Liver (tissue), 9 donors: ENCODE data around the gene CSF2. TPM values are rescaled to one million over a fixed set of nuclear protein-coding genes. Genes with fewer than 3 reads are reported as not detected.

Source experiments
- DNase-seq: peaks from one replicate; pipeline ENCODE4 v3.0.0-alpha.2; 2017; ENCODE audit warnings: low spot score
- H3K27ac ChIP-seq, 2 donors: one replicate each; pipeline ENCODE4 v1.7.0; 2013; ENCODE audit warnings: inconsistent platforms in 2 of 2, low read length in 2 of 2, control low read depth in 1 of 2, low read depth in 1 of 2, mild to moderate bottlenecking in 1 of 2
- H3K27me3 ChIP-seq, 4 donors: one replicate each; pipeline versions ENCODE4 v1.6.1 to v1.7.0; 2013; ENCODE audit warnings: low read length in 3 of 4, inconsistent platforms in 1 of 4, mild to moderate bottlenecking in 1 of 4, moderate library complexity in 1 of 4; ENCODE audit not compliant: control insufficient read depth in 4 of 4, insufficient read depth in 4 of 4
- H3K36me3 ChIP-seq, 4 donors: one replicate each; pipeline versions ENCODE4 v1.6.1 to v1.7.0; 2013; ENCODE audit warnings: low read length in 3 of 4, mild to moderate bottlenecking in 3 of 4, low read depth in 1 of 4, moderate library complexity in 1 of 4; ENCODE audit not compliant: control insufficient read depth in 4 of 4, insufficient read depth in 3 of 4
- H3K4me1 ChIP-seq, 4 donors: one replicate each; pipeline versions ENCODE4 v1.6.1 to v1.7.0; 2013; ENCODE audit warnings: low read length in 3 of 4, mild to moderate bottlenecking in 3 of 4, moderate library complexity in 1 of 4; ENCODE audit not compliant: control insufficient read depth in 4 of 4, insufficient read depth in 4 of 4
- H3K4me3 ChIP-seq, 3 donors: one replicate each; pipeline versions ENCODE4 v1.6.1 to v1.7.0; 2013; ENCODE audit warnings: low read length in 3 of 3, control low read depth in 1 of 3, low read depth in 1 of 3, mild to moderate bottlenecking in 1 of 3
- H3K9ac ChIP-seq, 2 donors: one replicate each; pipeline ENCODE4 v1.7.0; 2013; ENCODE audit warnings: low read length in 2 of 2, mild to moderate bottlenecking in 2 of 2, moderate library complexity in 2 of 2, control low read depth in 1 of 2, low read depth in 1 of 2
- H3K9me3 ChIP-seq, 4 donors: one replicate each; pipeline versions ENCODE4 v1.6.1 to v1.7.0; 2013; ENCODE audit warnings: low read length in 3 of 4; ENCODE audit not compliant: control insufficient read depth in 4 of 4
- ATF3 ChIP-seq: IDR thresholded peaks from 2 replicates; pipeline ENCODE4 v1.6.1; 2016; ENCODE audit warnings: antibody characterized with exemption
- CTCF ChIP-seq: fragments of 150-350 bp; IDR thresholded peaks from 2 replicates; pipeline ENCODE4 v1.5.1; 2017; ENCODE audit warnings: improper control_type of control experiment, low read depth, low read length; ENCODE audit not compliant: missing input control
- EGR1 ChIP-seq, 2 donors: IDR thresholded peaks; 2 replicates each; pipeline ENCODE4 v1.6.1; 2016 to 2018; ENCODE audit warnings: antibody characterized with exemption in 2 of 2, low read depth in 2 of 2
- FOXA1 ChIP-seq: IDR thresholded peaks from 2 replicates; pipeline ENCODE4 v1.6.1; 2016; ENCODE audit warnings: antibody characterized with exemption
- FOXA2 ChIP-seq: IDR thresholded peaks from 2 replicates; pipeline ENCODE4 v1.6.1; 2016; ENCODE audit warnings: antibody characterized with exemption
- GABPA ChIP-seq, 2 donors: IDR thresholded peaks in 1 of 2; conservative IDR thresholded peaks in 1 of 2; 2 replicates each; pipeline ENCODE4 v1.6.1; 2016; ENCODE audit warnings: antibody characterized with exemption in 2 of 2, mild to moderate bottlenecking in 1 of 2, moderate library complexity in 1 of 2
- HNF4A ChIP-seq, 2 donors: conservative IDR thresholded peaks; 2 replicates each; pipeline ENCODE4 v1.6.1; 2016; ENCODE audit warnings: antibody characterized with exemption in 2 of 2, mild to moderate bottlenecking in 2 of 2
- HNF4G ChIP-seq: IDR thresholded peaks from 2 replicates; pipeline ENCODE4 v1.6.1; 2016; ENCODE audit warnings: antibody characterized with exemption
- JUND ChIP-seq, 2 donors: IDR thresholded peaks; 2 replicates each; pipeline ENCODE4 v1.6.1; 2016; ENCODE audit warnings: antibody characterized with exemption in 2 of 2
- MAX ChIP-seq: IDR thresholded peaks from 2 replicates; pipeline ENCODE4 v1.6.1; 2016; ENCODE audit warnings: antibody characterized with exemption
- NR2F2 ChIP-seq: IDR thresholded peaks from 2 replicates; pipeline ENCODE4 v1.6.1; 2016; ENCODE audit warnings: antibody characterized with exemption
- RAD21 ChIP-seq, 2 donors: IDR thresholded peaks; 2 replicates each; pipeline ENCODE4 v1.6.1; 2016; ENCODE audit warnings: antibody characterized with exemption in 2 of 2, mild to moderate bottlenecking in 2 of 2
- REST ChIP-seq: IDR thresholded peaks from 2 replicates; pipeline ENCODE4 v1.6.1; 2016; ENCODE audit warnings: antibody characterized with exemption, mild to moderate bottlenecking
- RXRA ChIP-seq, 2 donors: IDR thresholded peaks; 2 replicates each; pipeline ENCODE4 v1.6.1; 2017 to 2018; ENCODE audit warnings: antibody characterized with exemption in 2 of 2, mild to moderate bottlenecking in 1 of 2
- SP1 ChIP-seq: IDR thresholded peaks from 2 replicates; pipeline ENCODE4 v1.6.1; 2018; ENCODE audit warnings: antibody characterized with exemption, mild to moderate bottlenecking
- TAF1 ChIP-seq: conservative IDR thresholded peaks from 2 replicates; pipeline ENCODE4 v1.6.1; 2016; ENCODE audit warnings: antibody characterized with exemption, mild to moderate bottlenecking
- YY1 ChIP-seq: IDR thresholded peaks from 2 replicates; pipeline ENCODE4 v1.6.1; 2016; ENCODE audit warnings: antibody characterized with exemption, mild to moderate bottlenecking
- ZBTB33 ChIP-seq: IDR thresholded peaks from 2 replicates; pipeline ENCODE4 v1.6.1; 2016; ENCODE audit warnings: antibody characterized with exemption
- WGBS: extraction: QIAGEN DNeasy Blood & Tissue Kit; methylation state at CpG from one replicate; pipeline ENCODE4 v1.1.7; 2013; 5-methylcytosine and 5-hydroxymethylcytosine counted together
- polyA plus RNA-seq, 2 donors: library from polyadenylated mRNA; stranded (reverse) in 1 of 2; unstranded in 1 of 2; fragments of 200-250 nt in 1 of 2; fragments of >200 nt in 1 of 2; fragmentation: Nextera tagmentation in 1 of 2; extraction: Ambion mirVana in 1 of 2; gene quantifications; one replicate each; pipeline versions ENCODE4 v1.2.1 to v1.2.3, GENCODE V29; 2013 to 2015
- total RNA-seq, 2 donors: library from RNA; depleted of rRNA; stranded (reverse); fragments of >200 nt; gene quantifications; one replicate each; pipeline ENCODE4 v1.2.3, GENCODE V29; 2014
- donor health status: healthy.
- donor health status: healthy.
- donor health status: healthy.
- donor health status: healthy.
- donor health status: healthy.

CSF2 gene
- total and polyA plus RNA-seq, 4 donors, result not detected

- no peaks in the 10 kb centered on the region for H3K9me3 ChIP-seq
- no peak overlapping the region for H3K4me3 ChIP-seq
- H3K36me3 ChIP-seq, result no peaks in the 10 kb centered on the region
- DNase-seq, result no peak
- TF ChIP-seq JUND (IDR thresholded peaks at IDR 0.05) (no peak), ZBTB33 (no peak), REST (no peak), GABPA (IDR thresholded peaks at IDR 0.05 in 1 of 2, conservative IDR thresholded peaks at IDR 0.05 in 1 of 2) (no peak), EGR1 (IDR thresholded peaks at IDR 0.05; ENCODE audit: low read depth in 2 of 2) (no peak), FOXA1 (no peak), SP1 (no peak), CTCF (no peak), TAF1 (no peak), HNF4G (no peak), NR2F2 (no peak), ATF3 (no peak), RXRA (IDR thresholded peaks at IDR 0.05) (no peak), RAD21 (IDR thresholded peaks at IDR 0.05) (no peak), YY1 (no peak), HNF4A (conservative IDR thresholded peaks at IDR 0.05) (no peak), FOXA2 (no peak), MAX (no peak)
- no peak overlapping the region for H3K27ac ChIP-seq
- 94% methylated on average over 3 of the region's 3 CpGs for WGBS
- no peak overlapping the region for H3K9ac ChIP-seq
- H3K4me1 ChIP-seq, result no peaks in the 10 kb centered on the region
- H3K27me3 ChIP-seq, result no peaks in the 10 kb centered on the region
Measured at GRCh38 chr5:132081458-132081857, 7.9 kb downstream of the CSF2 start.
